Stimulated activated CD8-positive, alpha-beta memory T cell treated with anti-CD3 and anti-CD28 coated beads, Interleukin-7, amount 100 ng/mL, for 48 hours (primary cell): ENCODE results near the gene ADCY5.

Source experiments
- DNase-seq, 2 donors: peaks; one replicate each; pipeline ENCODE4 v3.0.0-alpha.2; 2020; ENCODE audit warnings: low read depth in 1 of 2; ENCODE audit errors: extremely low read depth in 1 of 2

ADCY5 gene

GRCh38 chr3:123431007-123431657, 17.8 kb downstream of the ADCY5 start:
- no peak for DNase-seq

GRCh38 chr3:123430266-123430665, 18.6 kb downstream of the ADCY5 start:
- no peak for DNase-seq

- no peak for DNase-seq
These were observed 19.3 kb downstream of the ADCY5 start for GRCh38 chr3:123429362-123430125.

GRCh38 chr3:123424999-123425712, 23.7 kb downstream of the ADCY5 start:
- DNase-seq, result no peak

- no peak for DNase-seq
These were observed 24.4 kb downstream of the ADCY5 start for GRCh38 chr3:123424321-123424998.

GRCh38 chr3:123423806-123424205, 25.1 kb downstream of the ADCY5 start:
- no peak for DNase-seq

GRCh38 chr3:123423031-123423430, 25.9 kb downstream of the ADCY5 start:
- DNase-seq, result no peak

- no peak for DNase-seq
These were observed 26.4 kb downstream of the ADCY5 start for GRCh38 chr3:123422457-123422856.

- no peak for DNase-seq
These were observed 27.3 kb downstream of the ADCY5 start for GRCh38 chr3:123421353-123422174.

- no peak for DNase-seq
These were observed 28.4 kb downstream of the ADCY5 start for GRCh38 chr3:123420416-123420968.

- no peak for DNase-seq
These were observed 29.0 kb downstream of the ADCY5 start for GRCh38 chr3:123419850-123420297.

GRCh38 chr3:123419181-123419849, 29.6 kb downstream of the ADCY5 start:
- DNase-seq, result no peak

GRCh38 chr3:123416647-123417046, 32.2 kb downstream of the ADCY5 start:
- no peak for DNase-seq

- no peak for DNase-seq
These were observed 32.7 kb downstream of the ADCY5 start for GRCh38 chr3:123416173-123416572.

- no peak for DNase-seq
These were observed 33.7 kb downstream of the ADCY5 start for GRCh38 chr3:123414973-123415775.

- DNase-seq, result no peak
These were observed 35.9 kb downstream of the ADCY5 start for GRCh38 chr3:123412811-123413604.

- DNase-seq, result no peak
These were observed 36.8 kb downstream of the ADCY5 start for GRCh38 chr3:123412076-123412475.
